ENCODE data around the gene BMP4.

BMP4 gene

DNA sequence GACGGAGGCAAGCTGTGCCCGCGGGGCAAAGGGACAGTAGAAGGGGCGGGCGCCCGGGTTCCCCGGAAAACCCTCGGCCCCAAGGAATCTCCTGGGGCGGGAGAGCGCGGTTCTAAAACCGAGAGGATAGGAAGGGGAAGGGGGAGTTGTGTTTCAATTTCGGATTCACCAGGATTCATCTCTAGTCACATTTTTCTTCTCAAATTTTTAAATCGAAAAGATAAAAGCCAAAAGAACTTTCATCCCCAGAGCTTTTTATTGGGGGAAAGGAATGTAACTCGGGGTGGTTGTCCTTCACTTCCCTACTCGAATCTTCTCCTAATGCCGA lies 1.4 kb downstream of the BMP4 start:
- Histone ChIP-seq H3K36me3 (peaks cover 5 to 19% (median 7%) of the 10 kb centered on the region in 3 donors), H3K4me3 (peak overlapping the region; percentile 62 to 81), H3K4me1 (peaks cover 0 to 32% (median 11%) of the 10 kb centered on the region in 4 donors), H3K9me3 (no peaks in the 10 kb centered on the region), H3K27me3 (no peaks in the 10 kb centered on the region), H3K27ac (peak overlapping the region; percentile 92 to 96)
- TF ChIP-seq, protein P1, sequence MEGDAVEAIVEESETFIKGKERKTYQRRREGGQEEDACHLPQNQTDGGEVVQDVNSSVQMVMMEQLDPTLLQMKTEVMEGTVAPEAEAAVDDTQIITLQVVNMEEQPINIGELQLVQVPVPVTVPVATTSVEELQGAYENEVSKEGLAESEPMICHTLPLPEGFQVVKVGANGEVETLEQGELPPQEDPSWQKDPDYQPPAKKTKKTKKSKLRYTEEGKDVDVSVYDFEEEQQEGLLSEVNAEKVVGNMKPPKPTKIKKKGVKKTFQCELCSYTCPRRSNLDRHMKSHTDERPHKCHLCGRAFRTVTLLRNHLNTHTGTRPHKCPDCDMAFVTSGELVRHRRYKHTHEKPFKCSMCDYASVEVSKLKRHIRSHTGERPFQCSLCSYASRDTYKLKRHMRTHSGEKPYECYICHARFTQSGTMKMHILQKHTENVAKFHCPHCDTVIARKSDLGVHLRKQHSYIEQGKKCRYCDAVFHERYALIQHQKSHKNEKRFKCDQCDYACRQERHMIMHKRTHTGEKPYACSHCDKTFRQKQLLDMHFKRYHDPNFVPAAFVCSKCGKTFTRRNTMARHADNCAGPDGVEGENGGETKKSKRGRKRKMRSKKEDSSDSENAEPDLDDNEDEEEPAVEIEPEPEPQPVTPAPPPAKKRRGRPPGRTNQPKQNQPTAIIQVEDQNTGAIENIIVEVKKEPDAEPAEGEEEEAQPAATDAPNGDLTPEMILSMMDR (IDR thresholded peaks at IDR 0.05), result no peak
- no peak for DNase-seq
- intact Hi-C loops (cut with DNase I; ENCODE audit: low total_unique reads), result no loop called here

DNA sequence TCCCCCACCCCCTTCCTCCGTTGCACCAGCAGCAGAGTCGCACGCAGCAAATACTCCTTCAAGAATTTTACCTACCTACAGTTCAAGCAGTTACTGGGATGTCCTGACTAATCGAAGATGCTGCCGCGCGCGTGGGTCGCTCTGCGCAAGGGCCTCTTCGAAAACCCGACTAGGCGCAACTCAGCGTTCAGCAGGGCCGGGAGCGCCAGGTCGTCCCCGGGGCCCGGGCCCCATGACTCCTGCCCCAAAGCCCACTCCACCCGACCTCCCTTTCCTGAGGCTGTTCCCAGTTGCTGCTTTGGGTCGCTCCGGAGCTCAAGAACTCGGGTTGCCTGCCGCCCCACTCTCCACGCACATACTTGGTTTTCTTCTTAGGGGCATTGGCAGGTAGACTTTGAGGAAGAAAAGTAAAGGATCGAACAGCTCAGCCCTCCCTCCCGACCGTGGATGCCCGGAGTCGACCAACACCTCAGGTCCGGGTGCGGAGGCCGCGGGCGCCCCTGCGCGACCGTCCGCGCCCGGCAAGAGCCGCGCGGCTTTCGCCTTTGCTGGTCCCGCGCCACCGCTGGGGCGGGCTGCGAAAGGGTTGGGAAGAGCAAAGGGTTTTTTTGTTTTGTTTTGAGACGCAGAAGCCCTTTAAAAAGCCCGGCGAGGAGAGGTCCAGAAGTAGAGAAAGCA lies 1.9 kb downstream of the BMP4 start:
- H3K27me3 ChIP-seq, result no peaks in the 10 kb centered on the region
- peaks cover 5 to 22% (median 11%) of the 10 kb centered on the region in 3 donors for H3K36me3 ChIP-seq
- H3K27ac ChIP-seq, result peak overlapping the region; percentile 92 to 96
- TF ChIP-seq, protein P1 (IDR thresholded peaks at IDR 0.05), result no peak
- intact Hi-C loops (cut with DNase I; ENCODE audit: low total_unique reads), result no loop called here
- peak; percentile 37 to 71 for DNase-seq
- H3K4me3 ChIP-seq, result peak overlapping the region; percentile 62 to 81
- H3K4me1 ChIP-seq, result peaks cover 0 to 32% (median 11%) of the 10 kb centered on the region in 4 donors
- no peaks in the 10 kb centered on the region for H3K9me3 ChIP-seq

DNA sequence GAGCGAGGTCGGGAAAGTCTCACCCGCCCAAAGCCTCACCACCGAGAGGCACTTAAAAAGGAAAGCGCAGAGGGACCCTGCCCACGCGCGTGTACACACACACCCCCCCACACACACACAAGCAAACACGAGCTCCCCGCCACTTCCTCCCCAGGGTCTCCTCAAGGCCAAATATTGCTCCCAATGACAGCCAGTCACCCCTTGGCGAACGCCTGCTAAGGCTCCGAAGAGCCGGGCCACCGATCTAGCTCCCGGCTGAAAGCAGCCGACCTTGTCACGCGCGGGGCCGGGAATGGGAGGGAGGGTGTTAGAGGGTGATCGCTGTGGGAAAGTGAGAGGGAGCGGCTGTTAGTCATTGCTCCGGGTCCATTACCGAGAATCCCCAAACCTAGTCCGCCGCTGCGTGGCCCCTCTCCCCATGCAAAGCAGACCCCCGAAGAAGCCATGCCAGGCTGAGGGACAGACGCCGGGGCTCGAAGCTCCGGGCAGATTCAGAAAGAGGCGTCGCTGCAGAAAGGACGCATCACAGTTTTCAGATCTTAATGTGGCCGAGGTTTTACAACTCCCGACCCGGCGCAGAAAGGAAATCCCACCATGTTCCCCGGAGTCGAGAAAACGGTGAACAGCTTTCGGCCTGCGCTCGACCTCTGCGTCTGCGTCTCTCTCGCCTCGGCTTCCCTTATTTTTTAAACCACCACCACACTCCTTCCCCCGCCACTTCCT lies 2.6 kb downstream of the BMP4 start:
- peak; percentile 64 to 83 for DNase-seq
- Histone ChIP-seq H3K27ac (peak overlapping the region; percentile 92 to 96), H3K36me3 (peaks cover 5 to 22% (median 15%) of the 10 kb centered on the region in 3 donors), H3K27me3 (no peaks in the 10 kb centered on the region), H3K4me1 (peaks cover 0 to 32% (median 11%) of the 10 kb centered on the region in 4 donors), H3K9me3 (no peaks in the 10 kb centered on the region), H3K4me3 (peak overlapping the region; percentile 62 to 81)
- TF ChIP-seq, protein P1 (IDR thresholded peaks at IDR 0.05), result no peak
- intact Hi-C loops (cut with DNase I; ENCODE audit: low total_unique reads), result no loop called here

DNA sequence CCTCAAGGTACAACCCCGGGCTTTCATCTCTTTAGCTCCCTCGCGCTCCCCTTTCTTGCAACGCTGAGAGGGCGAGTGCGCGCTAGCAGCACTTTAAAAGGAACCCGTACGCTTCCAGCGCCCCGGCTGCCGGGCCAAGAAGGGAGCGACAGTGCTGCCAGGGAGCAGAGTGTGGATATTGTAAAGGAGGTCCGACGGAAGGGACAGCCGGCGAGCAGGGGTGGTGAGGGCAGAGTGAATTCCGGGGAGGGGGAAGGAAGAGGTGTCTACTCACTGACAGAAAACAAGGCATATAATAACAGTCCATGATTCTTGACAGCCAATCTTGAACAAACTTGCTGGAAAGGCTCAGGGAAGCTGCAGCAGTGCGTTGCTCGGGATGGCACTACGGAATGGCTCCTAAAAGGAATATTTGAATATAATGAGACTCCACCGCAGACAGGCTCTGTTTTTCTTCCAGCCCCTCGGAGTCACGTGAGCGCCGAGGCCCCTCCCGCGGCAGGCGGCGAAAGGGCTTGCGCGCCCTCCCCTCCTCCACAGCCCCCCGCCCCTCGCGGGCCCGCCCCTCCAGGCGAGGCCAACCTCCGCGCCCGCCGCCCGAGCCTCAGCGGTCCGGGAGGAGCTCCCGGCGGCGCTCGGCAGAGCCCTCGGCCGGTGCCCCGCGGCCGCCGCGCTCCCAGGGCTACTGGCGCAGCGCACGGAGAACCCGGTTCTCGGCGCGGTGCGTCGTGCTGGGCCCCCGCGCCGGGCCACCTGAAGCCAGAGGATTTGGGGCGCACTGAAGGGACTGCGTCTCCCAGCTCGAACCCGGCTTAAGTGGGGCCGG lies 3.4 kb downstream of the BMP4 start:
- Histone ChIP-seq H3K36me3 (peaks cover 5 to 22% (median 15%) of the 10 kb centered on the region in 3 donors), H3K27me3 (no peaks in the 10 kb centered on the region), H3K27ac (peak overlapping the region; percentile 92 to 96), H3K4me3 (peak overlapping the region; percentile 62 to 81), H3K4me1 (peaks cover 0 to 32% (median 11%) of the 10 kb centered on the region in 4 donors), H3K9me3 (no peaks in the 10 kb centered on the region)
- peak; percentile 88 to 94 for DNase-seq
- TF ChIP-seq, protein P1 (IDR thresholded peaks at IDR 0.05), result no peak
- intact Hi-C loops (cut with DNase I; ENCODE audit: low total_unique reads), result no loop called here

DNA sequence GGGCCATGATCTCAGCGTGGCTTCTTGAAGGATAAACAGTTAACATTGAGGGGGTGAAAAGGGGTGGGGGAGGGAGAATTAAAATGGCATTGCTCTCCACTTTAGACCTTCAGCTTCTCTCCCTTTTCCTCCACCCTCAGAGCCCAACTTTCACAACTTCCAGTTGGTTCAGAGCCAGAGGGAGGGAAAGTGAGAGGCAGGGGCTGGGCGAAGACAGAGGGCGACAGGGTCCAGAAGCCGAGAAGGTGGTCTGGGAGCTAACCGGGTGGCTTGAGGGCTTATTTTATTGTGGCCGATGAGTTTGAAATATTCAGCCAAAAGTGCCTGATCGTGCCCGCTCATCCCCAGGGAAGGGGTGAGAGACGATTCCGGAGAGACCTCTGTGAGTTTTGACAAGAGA lies 4.1 kb downstream of the BMP4 start:
- intact Hi-C loops (cut with DNase I; ENCODE audit: low total_unique reads), result no loop called here
- H3K27me3 ChIP-seq, result no peaks in the 10 kb centered on the region
- peak overlapping the region; percentile 62 to 81 for H3K4me3 ChIP-seq
- peaks cover 5 to 22% (median 15%) of the 10 kb centered on the region in 3 donors for H3K36me3 ChIP-seq
- peaks cover 0 to 34% (median 12%) of the 10 kb centered on the region in 4 donors for H3K4me1 ChIP-seq
- no peaks in the 10 kb centered on the region for H3K9me3 ChIP-seq
- DNase-seq, result peak in 1 of 2 donors; percentile 50
- peak overlapping the region; percentile 92 to 96 for H3K27ac ChIP-seq
- TF ChIP-seq, protein P1 (IDR thresholded peaks at IDR 0.05), result no peak
